K562 (cell line): ENCODE measurements around the gene SLC16A1. TPM values are rescaled to one million over a fixed set of nuclear protein-coding genes. Genes with fewer than 3 reads are reported as not detected.

Source experiments
- ATAC-seq: fragments of 200-7000 bp; cut with Tn5 transposase; 3 replicates; pipeline ENCODE4 v1.9.1; 2020; ENCODE audit warnings: moderate library complexity
- BruUV-seq: library from RNA; stranded (reverse); fragments of 400-500 nt; replicated peaks from 2 replicates; lab custom pipeline; 2021; lab: Mats Ljungman, UMichigan
- CTCF ChIA-PET: fragments of 300-600 bp; formaldehyde crosslinking; extraction: SDS; loops from one replicate; lab custom pipeline; 2021; ENCODE audit warnings: low intra/inter-chr PET ratio; lab: Yijun Ruan, JAX
- POLR2A ChIA-PET: fragments of 300-600, 350-650 bp; sonication (Branson Sonifier 250); formaldehyde crosslinking; extraction: SDS; loops from one replicate; lab custom pipeline; 2021; ENCODE audit warnings: antibody characterized with exemption, inconsistent platforms; lab: Yijun Ruan, JAX
- DNase-seq, 4 experiments: peaks; one replicate each; pipeline versions ENCODE4 v3.0.0 to v3.0.0-alpha.2; 2011 to 2018; ENCODE audit warnings: low spot score in 3 of 4, mixed read lengths in 3 of 4; ENCODE audit errors: extremely low read depth in 1 of 4
- FAIRE-seq: peaks from 2 replicates; lab custom pipeline; 2011; peaks lifted over from hg19 to GRCh38; lab: Jason Lieb, UNC
- H2AFZ ChIP-seq: 2 replicates; pipeline ENCODE4 v1.6.0; 2011; ENCODE audit warnings: low read depth, low read length, control low read depth, inconsistent platforms
- H3K27ac ChIP-seq: fragments of 200-600 bp; 3 replicates; pipeline ENCODE4 v1.8.0; 2011; ENCODE audit warnings: low read depth, mild to moderate bottlenecking, control low read depth, inconsistent platforms, low read length, moderate library complexity, mixed read lengths; ENCODE audit errors: extremely low read depth
- H3K27me3 ChIP-seq, 2 experiments: fragments of 300-600 bp in 1 of 2; 2 replicates in 1 of 2; 3 replicates in 1 of 2; pipeline versions ENCODE4 v1.6.0 to v1.8.0; 2011; ENCODE audit warnings: inconsistent platforms in 2 of 2, low read length in 2 of 2, mild to moderate bottlenecking in 1 of 2, mixed read lengths in 1 of 2, moderate library complexity in 1 of 2; ENCODE audit not compliant: control insufficient read depth in 2 of 2, insufficient read depth in 2 of 2
- H3K36me3 ChIP-seq: fragments of 300-600 bp; 3 replicates; pipeline ENCODE4 v1.8.0; 2011; ENCODE audit warnings: mild to moderate bottlenecking, low read length, inconsistent platforms; ENCODE audit not compliant: control insufficient read depth, insufficient read depth
- H3K4me1 ChIP-seq, 2 experiments: fragments of 200-600 bp in 1 of 2; replicated peaks in 1 of 2; 2 replicates in 1 of 2; 3 replicates in 1 of 2; pipeline versions ENCODE4 v1.5.1 to v1.8.0; 2011; ENCODE audit warnings: inconsistent platforms in 2 of 2, low read length in 2 of 2, mild to moderate bottlenecking in 1 of 2, mixed read lengths in 1 of 2, moderate library complexity in 1 of 2; ENCODE audit not compliant: control insufficient read depth in 2 of 2, insufficient read depth in 2 of 2
- H3K4me2 ChIP-seq: 2 replicates; pipeline ENCODE4 v1.6.1; 2011; ENCODE audit warnings: low read length, control low read depth, inconsistent platforms, mixed read lengths; ENCODE audit not compliant: insufficient read depth
- H3K4me3 ChIP-seq: fragments of 200-600 bp; sonication (generic), shearing (Covaris generic); 2 replicates; pipeline ENCODE4 v1.5.1; 2016; ENCODE audit warnings: control low read depth, inconsistent platforms
- H3K79me2 ChIP-seq: fragments of 200-600 bp; 3 replicates; pipeline ENCODE4 v1.8.0; 2011; ENCODE audit warnings: low read length, inconsistent platforms; ENCODE audit not compliant: control insufficient read depth, insufficient read depth
- H3K9ac ChIP-seq, 2 experiments: 2 replicates each; pipeline versions ENCODE4 v1.6.0 to v1.6.1; 2011; ENCODE audit warnings: low read depth in 2 of 2, low read length in 2 of 2, control low read depth in 1 of 2, inconsistent platforms in 1 of 2, mild to moderate bottlenecking in 1 of 2, mixed read lengths in 1 of 2; ENCODE audit not compliant: insufficient read depth in 1 of 2
- H3K9me1 ChIP-seq: one replicate; pipeline ENCODE4 v1.6.0; 2011; ENCODE audit warnings: inconsistent platforms, mild to moderate bottlenecking, low read length, moderate library complexity; ENCODE audit not compliant: control insufficient read depth, insufficient read depth
- H3K9me3 ChIP-seq: replicated peaks from 2 replicates; pipeline ENCODE4 v1.5.1; 2011; ENCODE audit warnings: low read depth, low read length, inconsistent platforms; ENCODE audit not compliant: control insufficient read depth, insufficient read depth
- H4K20me1 ChIP-seq: replicated peaks from 2 replicates; pipeline ENCODE4 v1.6.1; 2011; ENCODE audit warnings: low read length, inconsistent platforms, mixed read lengths; ENCODE audit not compliant: control insufficient read depth, insufficient read depth
- BDP1 ChIP-seq: IDR thresholded peaks from 3 replicates; pipeline ENCODE4 v1.6.1; 2011; ENCODE audit not compliant: insufficient read length, insufficient read depth
- BRF2 ChIP-seq: IDR thresholded peaks from 3 replicates; pipeline ENCODE4 v1.6.1; 2011; ENCODE audit warnings: borderline replicate concordance, mild to moderate bottlenecking; ENCODE audit not compliant: insufficient read length, insufficient read depth
- MTA1 ChIP-seq: fragments of 450-650 bp; IDR thresholded peaks from 2 replicates; pipeline ENCODE4 v1.6.1; 2017; ENCODE audit warnings: borderline replicate concordance
- PATZ1 ChIP-seq: fragments of 250-450 bp; sonication (Bioruptor Pico); IDR thresholded peaks from 2 replicates; pipeline ENCODE4 v1.5.0; 2020; ENCODE audit warnings: mild to moderate bottlenecking, borderline replicate concordance
- POLR2B ChIP-seq: fragments of 450-650 bp; IDR thresholded peaks from 2 replicates; pipeline ENCODE4 v1.6.1; 2018; ENCODE audit warnings: low read depth; ENCODE audit not compliant: partially characterized antibody
- PTRF ChIP-seq: fragments of 450-650 bp; IDR thresholded peaks from 2 replicates; pipeline ENCODE4 v1.6.1; 2016; ENCODE audit warnings: mild to moderate bottlenecking, missing genetic modification characterization, missing compliant biosample characterization
- SUPT5H ChIP-seq: fragments of 450-650 bp; IDR thresholded peaks from 2 replicates; pipeline ENCODE4 v1.6.1; 2016
- ZNF436 ChIP-seq: fragments of 250-450, 450-650 bp; sonication (Bioruptor Pico); formaldehyde crosslinking; IDR thresholded peaks from 2 replicates; pipeline ENCODE4 v1.7.0; 2020; ENCODE audit warnings: mild to moderate bottlenecking
- ZNF695 ChIP-seq: fragments of 450-650 bp; formaldehyde crosslinking; IDR thresholded peaks from 2 replicates; pipeline ENCODE4 v1.4.0; 2020; ENCODE audit warnings: mild to moderate bottlenecking, moderate library complexity
- ZSCAN32 ChIP-seq: fragments of 450-650 bp; formaldehyde crosslinking; IDR thresholded peaks from 2 replicates; pipeline ENCODE4 v1.4.0; 2020; ENCODE audit warnings: mild to moderate bottlenecking, moderate library complexity
- WGBS: fragments of 100-300 bp; shearing (Covaris generic); methylation state at CpG from one replicate; pipeline ENCODE4 v1.1.6; 2016; ENCODE audit warnings: low coverage, mixed read lengths; ENCODE audit not compliant: insufficient coverage; ENCODE audit errors: missing lambda C conversion rate; 5-methylcytosine and 5-hydroxymethylcytosine counted together
- in situ Hi-C: fragments of 300-500 bp; cut with MboI; formaldehyde crosslinking; loops from 4 replicates; pipeline ENCODE4 v1.15.0; 2018; ENCODE audit warnings: inconsistent platforms, mixed read lengths
- intact Hi-C: fragments of 100-400 bp; cut with micrococcal nuclease; formaldehyde crosslinking; loops from 2 replicates; pipeline ENCODE4 v1.14.2; 2022
- polyA plus RNA-seq, 8 experiments: library from polyadenylated mRNA; depleted of rRNA in 4 of 8; stranded (reverse) in 5 of 8; unstranded in 3 of 8; fragments of >200 nt; fragmentation: Nextera tagmentation in 2 of 8; fragmentation: Illumina TruSeq in 1 of 8; extraction: Ambion mirVana in 2 of 8; extraction: Trizol in 1 of 8; gene quantifications; 2 replicates each; pipeline versions ENCODE4 v1.2.1 to v1.2.3, GENCODE V29; 2011 to 2014; ENCODE audit warnings: inconsistent platforms in 1 of 8, missing spikeins in 1 of 8
- total RNA-seq, 7 experiments: library from RNA; depleted of rRNA in 6 of 7; stranded (reverse); fragments of >200 nt in 6 of 7; fragmentation: Illumina TruSeq in 2 of 7; extraction: Trizol in 2 of 7; gene quantifications; 2 replicates each; pipeline versions ENCODE4 v1.2.1 to v1.2.3, GENCODE V29; 2011 to 2021; ENCODE audit warnings: low replicate concordance in 1 of 7

Gene SLC16A1
- total and polyA plus RNA-seq, 9 of the 15 experiments (the other 6 are each of a cell fraction or from before 2014, with no cell fraction given) = 73.1 to 244 (median 117) TPM

DNA sequence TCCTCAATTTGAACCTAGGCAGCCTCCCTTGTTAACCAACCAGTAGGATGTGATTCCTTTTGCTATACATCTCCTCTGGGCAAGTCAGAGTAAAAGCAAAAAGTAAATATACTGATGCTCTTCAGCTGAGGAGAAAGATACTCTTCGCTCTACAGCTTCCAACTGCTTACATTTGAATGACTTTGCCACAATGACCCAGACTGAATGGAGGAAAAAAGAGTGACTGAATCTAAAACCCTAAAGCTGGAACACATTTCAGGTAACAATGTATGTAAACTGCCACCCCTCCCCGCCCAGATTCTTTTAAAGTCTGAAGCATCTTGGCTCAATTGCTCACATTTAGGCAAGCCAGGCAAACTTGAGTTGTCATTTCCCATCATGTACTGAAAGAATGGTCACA, 46.1 kb downstream of the SLC16A1 start:
- H4K20me1 ChIP-seq = no peaks in the 10 kb centered on the region
- WGBS = 98% methylated on average over 2 of the region's 2 CpGs
- CTCF ChIA-PET = no interaction called here
- H3K4me3 ChIP-seq = no peak overlapping the region
- no peak overlapping the region for H3K9ac ChIP-seq
- ATAC-seq (no peak), DNase-seq (no peak), FAIRE-seq (no peak)
- peaks cover 65% of the 10 kb centered on the region for H3K36me3 ChIP-seq
- no peak overlapping the region for H2AFZ ChIP-seq
- peaks cover 5% of the 10 kb centered on the region; the same call in 2 of the 3 replicates for H3K79me2 ChIP-seq
- H3K27me3 ChIP-seq = no peaks in the 10 kb centered on the region
- BruUV-seq = no TSS peak
- H3K4me2 ChIP-seq = no peak overlapping the region
- peaks cover 8 to 16% of the 10 kb centered on the region in 2 experiments; a peak in 4 of 5 replicates for H3K4me1 ChIP-seq
- no peak overlapping the region for H3K27ac ChIP-seq
- in situ Hi-C loops (no loop called here), intact Hi-C loops (no loop called here)
- H3K9me1 ChIP-seq = no peaks in the 10 kb centered on the region
- no peaks in the 10 kb centered on the region for H3K9me3 ChIP-seq
- no peak for TF ChIP-seq BDP1
- no peak for TF ChIP-seq PATZ1 (CRISPR knock-in tag)
- TF ChIP-seq MTA1 = no peak
- TF ChIP-seq ZNF695 (CRISPR knock-in tag) = no peak
- peak; percentile 7 for TF ChIP-seq POLR2B
- TF ChIP-seq SUPT5H = peak; percentile 49; the same call in 1 of the 2 replicates
- no peak for TF ChIP-seq ZNF436
- TF ChIP-seq ZSCAN32 (CRISPR knock-in tag) = no peak
- TF ChIP-seq BRF2 = no peak
- TF ChIP-seq PTRF = no peak
- POLR2A ChIA-PET = no interaction called here
